ENCODE results near the gene CTIF.
A peak's percentile ranks its signal among the peaks of the same experiment; 100 is the strongest.

Gene CTIF

DNA sequence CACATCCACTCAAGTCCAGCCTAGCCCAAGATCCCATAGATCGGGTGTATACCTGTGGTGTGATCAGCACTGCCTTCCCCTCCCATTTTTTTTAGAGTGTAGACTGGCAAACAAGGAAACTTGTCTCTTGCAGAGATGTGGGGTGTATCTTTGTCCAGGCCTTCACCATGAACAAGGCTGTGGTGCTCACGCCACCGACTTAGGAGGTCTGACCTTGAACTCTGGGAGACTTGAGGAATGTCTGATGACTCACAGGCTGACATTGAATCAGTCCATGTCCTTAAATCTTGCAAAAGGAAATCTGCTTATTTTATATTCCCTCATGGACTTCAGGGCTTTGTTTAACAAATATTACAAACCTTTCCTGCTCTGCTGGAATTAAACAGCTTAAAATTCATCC is 4.5 kb upstream of the CTIF start:
- no peak for DNase-seq

- no peak for DNase-seq
Observed at GRCh38 chr18:48535956-48536355, 2.9 kb upstream of the CTIF start.

DNA sequence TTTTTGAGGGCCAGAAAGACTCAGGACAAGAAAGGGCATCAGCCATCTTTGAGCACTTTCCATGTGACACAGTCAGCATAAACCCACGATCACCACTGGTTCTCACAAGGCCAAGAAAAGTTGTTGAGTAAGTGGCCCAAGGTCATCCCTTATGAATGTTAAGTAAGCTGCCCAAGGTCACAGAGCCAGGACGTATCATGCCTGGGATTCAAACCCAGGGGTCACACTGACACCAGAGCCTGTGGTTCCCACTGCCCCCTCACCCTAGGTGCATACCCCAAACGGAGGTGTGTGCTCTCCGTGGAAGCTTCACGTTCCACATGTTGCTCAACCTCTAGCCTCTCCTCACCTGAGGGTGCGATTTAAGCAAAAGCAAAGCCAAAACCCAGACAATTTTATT is 2.3 kb upstream of the CTIF start:
- DNase-seq, result no peak

DNA sequence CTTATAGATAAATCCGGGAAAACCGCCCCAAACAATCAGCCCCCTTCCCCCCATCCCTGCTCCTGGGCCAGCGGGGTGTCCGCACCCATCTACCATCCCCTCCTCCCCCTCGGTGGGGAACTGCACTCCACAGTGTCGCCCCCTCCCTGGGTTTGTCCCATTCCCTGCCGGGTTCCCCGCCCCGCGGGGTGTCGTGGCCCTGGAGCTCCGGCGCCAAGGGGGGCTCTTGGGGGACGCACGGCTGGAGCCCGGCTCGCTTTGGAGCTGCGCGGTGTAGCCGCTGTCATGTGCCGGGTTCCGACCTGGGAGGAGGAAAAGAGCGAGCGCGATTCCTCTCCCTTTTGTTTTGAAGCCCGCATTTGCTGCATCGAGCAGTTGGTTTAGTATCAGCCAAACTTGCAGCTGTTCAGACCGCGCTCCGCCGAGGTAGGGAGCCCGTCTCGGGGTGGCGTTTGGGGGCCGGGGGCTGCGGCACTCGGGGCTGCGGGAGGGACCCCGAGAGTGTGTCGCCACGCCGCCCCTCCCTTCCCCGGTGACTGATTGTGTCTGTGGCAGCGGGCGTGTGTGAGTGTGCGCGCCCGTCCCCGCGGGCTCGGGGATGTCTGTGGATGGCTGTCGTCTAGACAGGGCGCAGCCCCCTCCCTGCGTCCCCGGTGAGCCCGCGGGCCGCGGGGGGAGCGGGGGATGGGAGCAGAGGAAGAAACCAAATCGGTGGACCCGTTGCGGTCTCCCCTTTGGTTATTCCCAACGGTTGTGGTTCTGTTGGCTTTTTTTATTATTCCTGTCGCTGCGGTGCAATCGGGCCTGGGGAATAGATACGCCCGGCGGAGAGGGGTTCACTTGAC is 797 bp downstream of the CTIF start:
- DNase-seq, result peak; percentile 33

DNA sequence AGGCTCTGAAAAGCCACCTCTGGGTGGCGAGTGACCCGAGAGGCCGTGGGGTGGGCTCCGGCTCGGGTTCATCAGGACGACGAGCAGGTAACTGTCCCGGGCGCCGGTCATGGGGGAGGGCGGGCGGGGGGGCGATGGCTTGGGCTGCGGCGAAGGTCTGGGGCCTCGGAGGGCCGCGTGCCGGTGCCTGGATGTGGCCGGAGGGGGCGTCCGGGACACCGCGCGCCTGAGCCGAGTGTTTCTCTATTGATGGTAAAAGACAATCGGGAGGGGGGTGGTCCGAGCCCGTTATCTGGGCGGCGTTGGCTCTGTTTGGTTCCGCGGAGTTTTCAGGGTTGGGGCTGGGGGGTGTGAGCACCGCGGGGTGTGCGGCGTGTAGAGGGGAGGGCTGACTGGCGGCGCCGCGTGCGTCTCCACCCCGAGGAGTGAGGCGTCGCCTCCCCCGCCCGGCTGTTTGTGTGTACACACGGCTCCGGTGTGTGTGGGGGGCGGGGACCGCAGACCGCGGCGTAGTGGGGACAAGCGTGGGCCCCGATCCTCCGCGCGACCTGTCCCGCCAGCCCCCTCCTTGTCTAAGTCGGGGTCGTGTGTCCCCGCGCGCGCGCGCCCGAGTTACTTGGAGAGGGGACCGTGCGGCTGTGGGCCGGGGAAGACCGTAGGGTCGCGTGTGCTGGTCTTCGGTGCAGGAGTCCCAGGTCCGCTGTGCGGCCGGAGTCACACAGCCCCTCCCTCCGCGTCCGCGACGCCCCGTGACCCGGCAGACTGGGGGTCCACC is 1.6 kb downstream of the CTIF start:
- peak; percentile 40 for DNase-seq

DNA sequence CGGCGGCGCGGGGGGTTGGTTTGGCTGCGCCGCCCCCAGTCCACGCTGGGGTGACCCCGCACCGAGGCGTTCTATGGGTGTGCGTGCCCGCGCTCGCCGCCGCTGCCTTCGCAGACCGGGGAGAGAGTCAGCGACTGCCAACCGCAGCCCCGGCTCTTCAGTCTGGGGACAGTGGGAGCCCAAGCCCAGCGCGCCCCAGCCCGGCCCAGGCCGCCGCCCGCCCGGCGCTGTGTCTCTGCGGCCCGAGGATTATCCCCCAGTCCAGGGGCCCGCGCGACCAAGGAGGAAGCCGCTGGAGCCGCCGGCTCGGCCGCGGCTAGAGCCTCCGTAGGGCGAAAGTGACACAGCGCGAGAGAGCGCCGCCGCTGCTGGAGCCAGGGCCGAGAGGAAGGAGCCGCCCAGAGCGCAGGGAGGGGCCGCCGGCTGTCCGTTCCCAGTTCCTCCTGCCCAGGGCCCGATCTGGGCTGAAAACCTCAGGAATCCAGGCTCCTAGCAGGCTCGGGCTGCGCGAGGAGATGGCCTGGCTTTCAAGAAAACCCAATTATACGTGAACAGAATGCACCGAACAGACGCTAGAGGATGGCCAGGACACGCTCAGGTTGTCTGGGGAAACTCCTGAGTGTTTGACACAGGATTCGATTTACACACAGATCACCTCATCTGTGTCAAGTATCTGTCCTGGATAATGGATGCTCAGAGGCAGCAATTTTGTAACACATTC is 2.4 kb downstream of the CTIF start:
- DNase-seq, result peak; percentile 38

DNA sequence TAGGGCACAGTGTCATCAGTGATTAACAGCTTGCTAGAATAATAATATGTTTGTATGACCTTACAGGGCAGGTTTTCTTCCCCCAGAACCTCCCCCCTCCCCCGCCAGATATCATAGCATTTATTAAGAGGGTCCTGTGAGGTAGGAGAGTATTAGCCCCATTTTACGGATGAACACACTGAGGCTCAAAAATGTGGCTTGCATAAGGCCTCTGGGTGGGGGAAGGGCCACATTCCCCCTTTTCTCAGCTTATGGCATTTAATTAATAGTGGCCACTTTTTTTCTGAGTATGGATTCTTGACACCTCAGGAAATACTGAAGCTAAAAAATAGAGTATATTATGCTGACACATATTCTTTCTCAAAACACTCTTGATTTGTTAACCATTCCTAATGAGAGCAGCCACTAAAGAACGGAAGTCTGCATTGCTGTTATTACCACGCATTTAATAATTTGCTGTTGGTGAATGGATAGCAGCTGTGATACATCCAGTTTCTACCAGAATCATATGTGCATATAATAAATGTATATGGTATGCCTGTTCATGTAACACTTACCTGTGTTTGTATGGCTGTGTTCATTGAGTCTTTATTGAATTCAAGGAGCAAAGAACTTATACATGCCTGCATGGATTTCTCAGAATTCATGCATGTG is 3.0 kb downstream of the CTIF start:
- DNase-seq, result no peak

DNA sequence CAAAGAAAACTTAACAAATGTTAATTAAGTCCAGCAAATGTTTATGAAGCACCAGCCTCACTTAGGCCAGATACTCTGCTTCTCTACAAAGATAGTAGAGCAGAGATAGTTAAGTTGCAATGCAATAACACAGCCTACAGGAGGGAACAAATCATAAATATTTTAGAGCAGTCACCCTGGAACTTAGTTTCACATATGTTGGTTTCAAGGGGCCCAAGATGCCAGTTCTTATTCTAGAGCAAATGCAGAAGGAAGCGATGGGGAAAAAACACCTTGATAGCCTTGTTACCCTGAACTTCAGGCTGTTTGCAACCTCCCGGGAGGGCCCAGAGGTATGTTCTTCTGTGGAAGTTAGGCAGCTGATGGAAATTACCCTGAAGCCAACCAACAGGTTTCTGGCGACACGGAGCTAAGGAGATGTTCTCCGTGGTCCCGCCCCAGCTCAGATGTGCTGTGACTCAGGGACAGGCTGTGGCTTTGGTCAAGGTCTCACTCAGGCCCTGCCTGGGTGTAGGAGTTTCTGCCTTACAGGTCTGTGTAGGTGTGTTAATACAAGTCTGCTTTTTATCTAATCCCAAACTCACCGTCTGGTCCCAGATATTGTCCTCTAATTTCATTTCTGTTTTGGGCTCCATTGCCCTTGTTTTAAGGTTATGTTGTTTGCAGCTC is 3.8 kb downstream of the CTIF start:
- DNase-seq, result no peak

DNA sequence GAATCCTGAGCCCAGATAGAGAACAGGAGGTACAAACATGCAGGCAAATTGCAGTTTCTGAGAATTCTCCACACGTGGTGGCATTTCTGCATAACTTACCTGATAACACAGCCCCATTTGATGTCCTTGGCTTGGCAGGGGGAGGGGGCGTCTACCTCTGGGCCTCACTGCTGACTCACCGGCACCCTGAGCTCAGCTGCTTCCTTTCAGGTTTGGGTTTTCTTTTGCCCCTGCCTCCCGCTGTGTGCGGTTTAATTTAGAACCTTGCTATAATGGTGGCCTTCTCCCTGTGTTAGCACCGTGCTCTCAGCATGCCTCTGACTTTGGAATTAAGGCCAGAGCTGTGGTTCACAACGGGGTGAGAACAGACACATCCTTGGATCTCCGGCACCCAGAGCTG is 4.4 kb downstream of the CTIF start:
- DNase-seq, result no peak

GRCh38 chr18:48544116-48544515 is 5.3 kb downstream of the CTIF start:
- DNase-seq, result no peak

DNA sequence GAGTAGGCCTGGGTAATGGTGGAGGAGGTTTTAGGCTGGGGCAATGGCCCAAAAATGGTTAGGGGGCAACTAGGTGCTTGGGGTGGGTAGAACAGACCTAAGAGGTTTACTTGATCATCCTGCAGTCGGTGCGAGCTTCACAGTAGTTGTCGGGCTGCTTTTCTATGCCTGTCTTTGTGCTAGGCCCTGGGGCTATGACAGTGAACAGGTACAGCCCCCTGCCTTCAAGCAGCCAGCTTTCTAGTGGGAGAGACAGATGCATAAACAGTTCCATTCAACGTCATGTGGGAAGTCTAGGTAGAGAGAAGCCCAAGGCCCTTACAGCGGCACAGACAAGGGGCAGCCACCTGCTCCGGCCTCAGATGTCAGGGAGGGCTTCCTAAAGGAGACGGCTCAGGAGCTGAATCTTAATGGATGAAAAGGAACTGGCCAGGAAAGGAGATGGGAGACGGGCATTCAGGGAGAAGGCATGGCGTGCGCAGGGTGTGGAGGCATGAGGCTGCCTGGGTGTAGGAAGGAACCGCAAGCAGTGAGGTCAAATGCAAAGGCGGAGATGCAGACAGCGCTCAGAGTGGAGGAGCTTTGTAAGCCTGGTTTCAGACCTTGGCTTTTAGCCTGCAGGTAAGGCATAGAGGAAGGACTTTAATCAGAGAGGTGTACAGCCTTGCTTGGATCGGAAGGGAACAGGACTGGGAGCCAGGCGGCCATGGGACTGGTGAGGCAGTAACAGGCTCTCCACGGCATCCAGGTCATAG is 6.0 kb downstream of the CTIF start:
- DNase-seq, result no peak

- no peak for DNase-seq
Observed at GRCh38 chr18:48545757-48546321, 7.0 kb downstream of the CTIF start.

DNA sequence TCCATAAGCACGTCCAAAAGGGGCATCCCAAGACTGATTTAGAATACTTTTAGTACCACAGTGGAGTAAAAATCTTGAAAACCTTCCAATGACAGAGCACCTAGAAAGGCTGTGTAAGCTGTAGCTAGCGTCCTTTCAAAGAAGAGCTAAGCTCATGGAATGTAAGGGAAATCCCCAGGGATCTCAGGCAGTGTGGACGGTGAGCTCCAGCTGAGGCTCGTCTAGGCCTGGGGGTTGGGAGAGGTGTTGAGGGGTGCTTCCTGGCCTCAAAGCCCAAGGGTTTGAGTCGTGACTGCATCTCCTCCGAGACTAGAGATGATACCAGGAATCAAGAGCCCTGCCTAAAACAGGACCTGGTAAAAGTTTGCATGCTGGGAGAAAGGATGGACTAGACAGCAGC is 7.6 kb downstream of the CTIF start:
- DNase-seq, result no peak

GRCh38 chr18:48547531-48547981 is 8.7 kb downstream of the CTIF start:
- no peak for DNase-seq

- no peak for DNase-seq
Observed at GRCh38 chr18:48548011-48548771, 9.4 kb downstream of the CTIF start.

DNA sequence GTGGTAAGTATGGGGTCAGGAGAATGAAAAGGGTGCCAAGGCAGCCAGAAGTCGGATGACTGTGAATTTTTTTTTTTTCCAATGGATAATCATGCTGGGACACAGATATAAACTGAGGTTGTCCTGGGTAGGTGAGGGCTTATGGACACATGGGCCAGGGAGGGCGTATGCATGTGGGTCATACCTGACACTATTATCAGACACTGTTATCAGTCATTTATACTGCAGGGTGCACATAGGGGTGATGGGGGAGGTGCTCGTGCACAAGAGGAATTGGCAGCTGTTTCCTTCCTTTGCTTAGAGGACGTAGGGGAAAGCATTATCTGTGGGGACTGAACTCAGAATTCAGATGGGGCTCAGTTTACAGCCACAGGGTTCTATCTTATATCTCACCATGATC is 10.1 kb downstream of the CTIF start:
- no peak for DNase-seq

DNA sequence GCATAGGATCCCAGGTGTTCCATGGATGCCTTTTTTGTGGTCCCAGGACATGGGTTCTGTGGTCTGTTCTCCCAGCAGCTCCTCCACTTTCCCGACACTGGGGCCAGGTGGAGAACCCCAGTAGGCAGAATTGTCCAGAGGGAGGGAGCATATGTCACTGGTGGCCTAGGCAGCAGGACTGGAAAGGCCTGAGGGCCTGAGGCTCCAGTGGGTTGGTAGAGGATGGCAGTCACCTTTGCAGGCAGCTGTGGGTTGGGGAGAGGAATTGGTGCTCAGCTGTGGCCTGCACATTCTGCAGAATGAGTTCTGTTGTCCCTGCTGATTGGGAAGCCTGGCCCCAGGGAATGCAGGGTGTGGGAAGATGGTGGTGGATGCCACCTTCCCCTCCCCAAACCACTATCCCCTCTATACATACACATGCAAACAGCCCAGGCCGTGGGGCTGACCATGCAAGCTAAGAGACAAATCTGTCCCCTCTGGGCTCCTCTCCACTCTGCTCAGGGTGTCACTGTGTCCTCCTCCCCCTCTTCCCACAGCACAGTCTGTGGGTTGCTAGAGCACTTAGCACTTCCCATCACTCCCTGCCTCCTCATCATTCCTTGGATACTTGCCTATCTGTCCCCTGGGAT is 11.4 kb downstream of the CTIF start:
- DNase-seq, result no peak

- DNase-seq, result no peak
Observed at GRCh38 chr18:48551100-48551499, 12.3 kb downstream of the CTIF start.

GRCh38 chr18:48552130-48552529 is 13.3 kb downstream of the CTIF start:
- DNase-seq, result no peak

- DNase-seq, result no peak
Observed at GRCh38 chr18:48553236-48553635, 14.4 kb downstream of the CTIF start.

Data from activated CD4-positive, CD25-positive, alpha-beta regulatory T cell treated with anti-CD3 and anti-CD28 coated beads, Interleukin-2, amount 50 U/mL, for 72 hours (primary cell).